Immature natural killer cell (primary cell): ENCODE results near the gene TMEM167A. TPM values are rescaled to one million over a fixed set of nuclear protein-coding genes. Genes with fewer than 3 reads are reported as not detected.
A peak's percentile ranks its signal among the peaks of the same experiment; 100 is the strongest.

Experiments
- DNase-seq, 3 donors: peaks; one replicate each; pipeline ENCODE4 v3.0.0; 2022; ENCODE audit warnings: mixed read lengths in 1 of 3
- H3K27ac Mint-ChIP-seq, 6 donors: one replicate each; pipeline ENCODE4 v1.8.0; 2020; ENCODE audit warnings: mixed read lengths in 6 of 6, mild to moderate bottlenecking in 5 of 6, inconsistent platforms in 4 of 6, moderate library complexity in 3 of 6
- H3K27me3 Mint-ChIP-seq, 3 donors: one replicate each; pipeline ENCODE4 v1.8.0; 2020 to 2021; ENCODE audit warnings: low read depth in 3 of 3, mild to moderate bottlenecking in 3 of 3, mixed read lengths in 3 of 3, moderate library complexity in 3 of 3, inconsistent platforms in 1 of 3
- H3K36me3 Mint-ChIP-seq, 3 donors: one replicate each; pipeline ENCODE4 v1.8.0; 2020; ENCODE audit warnings: mixed read lengths in 3 of 3, inconsistent platforms in 2 of 3, mild to moderate bottlenecking in 2 of 3
- H3K4me1 Mint-ChIP-seq, 2 donors: one replicate each; pipeline ENCODE4 v1.8.0; 2020; ENCODE audit warnings: inconsistent platforms in 2 of 2, mild to moderate bottlenecking in 2 of 2, mixed read lengths in 2 of 2, moderate library complexity in 1 of 2
- H3K4me3 Mint-ChIP-seq, 5 donors: one replicate each; pipeline ENCODE4 v1.8.0; 2020; ENCODE audit warnings: mild to moderate bottlenecking in 5 of 5, mixed read lengths in 5 of 5, inconsistent platforms in 3 of 5, moderate library complexity in 3 of 5
- H3K9me3 Mint-ChIP-seq, 6 donors: one replicate each; pipeline ENCODE4 v1.8.0; 2020; ENCODE audit warnings: mild to moderate bottlenecking in 6 of 6, mixed read lengths in 6 of 6, inconsistent platforms in 4 of 6, moderate library complexity in 3 of 6
- polyA plus RNA-seq, 3 donors: library from polyadenylated mRNA; unstranded; fragments of 300-500 nt; fragmentation: Illumina TruSeq; gene quantifications; one replicate each; pipeline ENCODE4 v1.2.3, GENCODE V29; 2021

TMEM167A gene
- polyA plus RNA-seq, 3 donors from 2014 or later = 55.9 to 99.1 (median 67.2) TPM

GRCh38 chr5:83099001-83099400, 21.8 kb upstream of the TMEM167A start:
- DNase-seq = no peak
- Mint-ChIP-seq H3K4me3 (no peak overlapping the region), H3K9me3 (peaks cover 2 to 7% (median 5%) of the 10 kb centered on the region in 6 donors), H3K36me3 (peaks cover 0 to 14% (median 4%) of the 10 kb centered on the region in 3 donors), H3K4me1 (peaks cover 4% of the 10 kb centered on the region in 2 donors), H3K27ac (no peak overlapping the region), H3K27me3 (no peaks in the 10 kb centered on the region)

DNA sequence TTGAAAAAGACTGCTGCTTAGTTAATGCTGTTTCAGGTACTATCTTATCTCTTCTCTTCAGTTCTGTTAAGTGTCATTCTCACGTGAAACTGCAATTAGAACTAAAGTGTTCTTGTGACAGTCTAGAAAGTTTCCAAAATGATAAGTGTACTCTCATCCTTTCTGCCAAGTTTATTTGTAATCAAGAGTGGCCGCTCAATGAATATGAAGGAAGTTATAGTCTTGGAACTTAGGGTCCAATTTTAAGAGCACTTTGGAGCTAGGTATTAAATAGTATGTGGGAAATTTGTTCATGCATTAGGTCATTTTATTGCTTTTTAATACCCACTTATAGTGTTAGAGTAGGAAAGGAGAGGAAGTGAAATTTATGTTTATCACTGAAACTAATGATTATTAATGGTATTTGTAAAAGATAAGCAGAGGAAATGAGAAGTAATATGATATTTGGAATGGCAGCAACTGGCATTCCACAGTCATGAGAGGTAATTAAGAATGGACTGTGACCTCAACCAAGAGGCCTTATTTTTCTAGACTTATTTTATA, 20.6 kb upstream of the TMEM167A start:
- H3K27me3 Mint-ChIP-seq = no peaks in the 10 kb centered on the region
- no peak for DNase-seq
- H3K4me1 Mint-ChIP-seq = peaks cover 7 to 17% of the 10 kb centered on the region in 2 donors
- no peak overlapping the region for H3K4me3 Mint-ChIP-seq
- peaks cover 5 to 22% (median 16%) of the 10 kb centered on the region in 3 donors for H3K36me3 Mint-ChIP-seq
- H3K9me3 Mint-ChIP-seq = peaks cover 7 to 18% (median 15%) of the 10 kb centered on the region in 6 donors
- no peak overlapping the region for H3K27ac Mint-ChIP-seq

- Mint-ChIP-seq H3K4me1 (peaks cover 16 to 26% of the 10 kb centered on the region in 2 donors), H3K27ac (no peak overlapping the region), H3K4me3 (no peak overlapping the region), H3K27me3 (no peaks in the 10 kb centered on the region), H3K36me3 (peaks cover 5 to 22% (median 16%) of the 10 kb centered on the region in 3 donors), H3K9me3 (peaks cover 7 to 21% (median 16%) of the 10 kb centered on the region in 6 donors)
- no peak for DNase-seq
Observed at GRCh38 chr5:83096660-83097339, 19.6 kb upstream of the TMEM167A start.

DNA sequence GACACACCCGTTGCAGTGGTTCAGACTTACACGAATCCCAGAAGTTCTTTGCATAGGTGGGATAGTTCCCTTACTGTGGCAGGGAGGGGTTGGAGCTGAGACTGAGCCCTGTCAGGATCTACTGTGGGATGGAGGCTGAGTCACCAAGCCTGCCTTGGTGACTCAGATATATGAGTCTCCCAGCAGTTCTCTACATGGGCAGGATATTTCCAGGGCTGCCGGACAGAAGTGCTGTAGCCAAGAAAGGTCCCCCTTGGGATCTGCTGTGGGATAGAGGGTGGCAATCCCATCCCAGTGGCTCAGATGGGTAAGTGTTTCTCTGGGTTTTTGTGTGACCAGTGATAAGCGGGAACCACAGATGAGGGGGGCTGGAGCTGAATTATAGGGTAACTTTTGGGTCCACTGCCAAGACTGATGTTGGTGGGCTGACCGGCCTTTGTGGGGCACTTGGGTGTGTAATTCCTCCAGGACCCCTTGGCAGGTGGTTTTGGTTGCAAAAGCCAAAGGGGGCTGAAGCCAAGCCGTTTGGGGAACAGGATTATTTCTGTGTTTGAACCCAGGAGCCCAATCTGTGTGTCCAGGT, 18.9 kb upstream of the TMEM167A start:
- no peak for DNase-seq
- Mint-ChIP-seq H3K27ac (no peak overlapping the region), H3K4me3 (no peak overlapping the region), H3K27me3 (no peaks in the 10 kb centered on the region), H3K9me3 (peaks cover 7 to 21% (median 16%) of the 10 kb centered on the region in 6 donors), H3K36me3 (peaks cover 5 to 22% (median 16%) of the 10 kb centered on the region in 3 donors), H3K4me1 (peaks cover 17 to 29% of the 10 kb centered on the region in 2 donors)

DNA sequence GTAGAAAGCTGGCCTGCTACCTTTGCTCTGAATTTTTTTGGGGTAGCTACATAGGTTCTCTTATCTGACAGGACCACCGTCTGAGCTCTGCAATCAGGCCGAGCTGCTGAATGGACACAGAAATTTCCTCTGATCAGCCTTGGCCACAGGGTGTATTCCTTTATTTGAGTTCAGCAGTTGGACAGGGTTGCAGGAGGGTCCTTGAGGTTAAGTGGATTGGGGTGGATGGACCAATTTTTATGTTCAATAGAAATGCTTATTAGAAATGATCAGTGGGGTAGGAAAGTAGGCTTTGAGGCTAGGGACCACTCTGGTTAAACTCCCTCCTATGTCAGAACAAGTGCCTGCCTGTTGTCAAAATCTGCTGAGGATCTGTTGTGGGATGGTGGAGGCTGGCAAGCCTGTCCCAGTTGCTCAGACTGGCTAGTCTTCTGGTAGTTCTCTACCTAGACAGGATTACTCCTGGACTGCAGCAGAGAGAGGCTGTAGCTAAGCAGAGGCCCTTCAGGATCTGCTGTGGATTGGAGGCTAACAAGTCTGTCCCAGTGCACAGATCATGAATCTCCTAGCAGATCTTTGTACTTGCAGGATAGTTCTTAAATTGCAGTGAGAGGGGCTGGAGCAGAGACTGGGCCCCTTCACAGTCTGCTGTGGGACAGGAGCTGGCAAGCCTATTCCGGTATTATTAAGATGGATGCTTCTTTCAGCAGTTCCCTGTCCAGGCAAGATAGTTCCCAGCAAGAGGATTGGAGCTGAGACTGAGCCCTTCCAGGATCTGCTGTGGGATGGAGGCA, 18.2 kb upstream of the TMEM167A start:
- no peaks in the 10 kb centered on the region for H3K27me3 Mint-ChIP-seq
- no peak overlapping the region for H3K4me3 Mint-ChIP-seq
- peaks cover 5 to 22% (median 16%) of the 10 kb centered on the region in 3 donors for H3K36me3 Mint-ChIP-seq
- H3K27ac Mint-ChIP-seq = peak overlapping the region in 1 of 6 donors; percentile 50
- H3K9me3 Mint-ChIP-seq = peaks cover 7 to 21% (median 16%) of the 10 kb centered on the region in 6 donors
- peaks cover 17 to 29% of the 10 kb centered on the region in 2 donors for H3K4me1 Mint-ChIP-seq
- DNase-seq = no peak

DNA sequence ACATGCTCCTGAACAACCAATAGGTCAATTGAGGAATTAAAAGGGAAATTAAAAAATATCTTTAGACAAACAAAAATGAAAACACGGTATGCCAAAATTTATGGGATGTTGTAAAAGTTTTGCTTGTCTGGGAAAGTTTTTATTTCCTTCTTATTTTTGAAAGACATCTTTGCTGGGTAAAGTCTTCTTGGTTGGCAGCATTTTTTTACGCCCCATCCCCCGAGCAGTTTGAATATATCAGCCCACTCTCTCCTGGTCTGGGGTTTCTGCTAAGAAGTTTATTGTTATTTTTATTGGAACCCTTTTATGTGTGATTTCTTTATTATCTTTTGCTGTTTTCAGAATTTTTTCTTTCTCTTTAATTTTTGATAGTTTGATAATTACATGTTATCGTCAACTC, 16.5 kb upstream of the TMEM167A start:
- Mint-ChIP-seq H3K27ac (no peak overlapping the region), H3K4me3 (peak overlapping the region in 1 of 5 donors; percentile 23), H3K27me3 (no peaks in the 10 kb centered on the region), H3K4me1 (peaks cover 17 to 29% of the 10 kb centered on the region in 2 donors), H3K9me3 (peaks cover 7 to 21% (median 16%) of the 10 kb centered on the region in 6 donors), H3K36me3 (peaks cover 5 to 22% (median 16%) of the 10 kb centered on the region in 3 donors)
- DNase-seq = no peak

GRCh38 chr5:83092619-83093018, 15.4 kb upstream of the TMEM167A start:
- DNase-seq = no peak
- no peaks in the 10 kb centered on the region for H3K27me3 Mint-ChIP-seq

DNA sequence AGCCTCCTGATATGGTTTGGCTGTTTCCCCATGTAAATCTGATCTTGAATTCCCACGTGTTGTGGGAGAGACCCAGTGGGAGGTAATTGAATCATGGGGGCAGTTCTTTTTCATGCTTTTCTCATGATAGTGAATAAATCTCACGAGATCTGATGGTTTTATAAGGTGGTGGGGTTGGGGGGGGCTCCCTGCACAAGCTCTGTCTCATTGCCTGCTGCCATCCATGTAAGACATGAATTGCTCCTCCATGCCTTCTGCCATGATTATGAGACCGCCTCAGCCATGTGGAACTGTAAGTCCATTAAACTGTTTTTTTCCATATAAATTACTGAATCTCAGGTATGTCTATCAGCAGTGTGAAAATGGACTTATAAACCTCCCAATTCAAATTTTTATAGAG, 13.0 kb upstream of the TMEM167A start:
- peaks cover 5 to 20% (median 16%) of the 10 kb centered on the region in 3 donors for H3K36me3 Mint-ChIP-seq
- H3K27ac Mint-ChIP-seq = no peak overlapping the region
- H3K27me3 Mint-ChIP-seq = no peaks in the 10 kb centered on the region
- DNase-seq = no peak
- peaks cover 3 to 21% (median 16%) of the 10 kb centered on the region in 6 donors for H3K9me3 Mint-ChIP-seq
- peaks cover 14 to 29% of the 10 kb centered on the region in 2 donors for H3K4me1 Mint-ChIP-seq
- no peak overlapping the region for H3K4me3 Mint-ChIP-seq

More at GRCh38 chr5:83092619-83093018, 15.4 kb upstream of the TMEM167A start:
- Mint-ChIP-seq H3K4me1 (peaks cover 17 to 29% of the 10 kb centered on the region in 2 donors), H3K36me3 (peaks cover 5 to 22% (median 16%) of the 10 kb centered on the region in 3 donors), H3K27ac (peak overlapping the region in 4 of 6 donors; percentile 6 to 83 (median 68)), H3K9me3 (peaks cover 7 to 21% (median 16%) of the 10 kb centered on the region in 6 donors), H3K4me3 (peak overlapping the region in 4 of 5 donors; percentile 1 to 49 (median 39))

- no peak overlapping the region for H3K4me3 Mint-ChIP-seq
- H3K36me3 Mint-ChIP-seq = peaks cover 0 to 14% (median 0%) of the 10 kb centered on the region in 3 donors
- no peaks in the 10 kb centered on the region for H3K9me3 Mint-ChIP-seq
- H3K4me1 Mint-ChIP-seq = no peaks in the 10 kb centered on the region
- no peaks in the 10 kb centered on the region for H3K27me3 Mint-ChIP-seq
- no peak for DNase-seq
- H3K27ac Mint-ChIP-seq = no peak overlapping the region
Observed at GRCh38 chr5:83085106-83085505, 7.9 kb upstream of the TMEM167A start.

GRCh38 chr5:83084336-83084735, 7.1 kb upstream of the TMEM167A start:
- Mint-ChIP-seq H3K27me3 (no peaks in the 10 kb centered on the region), H3K36me3 (peaks cover 0 to 14% (median 0%) of the 10 kb centered on the region in 3 donors), H3K27ac (no peak overlapping the region), H3K4me3 (no peak overlapping the region), H3K9me3 (no peaks in the 10 kb centered on the region), H3K4me1 (no peaks in the 10 kb centered on the region)
- no peak for DNase-seq

DNA sequence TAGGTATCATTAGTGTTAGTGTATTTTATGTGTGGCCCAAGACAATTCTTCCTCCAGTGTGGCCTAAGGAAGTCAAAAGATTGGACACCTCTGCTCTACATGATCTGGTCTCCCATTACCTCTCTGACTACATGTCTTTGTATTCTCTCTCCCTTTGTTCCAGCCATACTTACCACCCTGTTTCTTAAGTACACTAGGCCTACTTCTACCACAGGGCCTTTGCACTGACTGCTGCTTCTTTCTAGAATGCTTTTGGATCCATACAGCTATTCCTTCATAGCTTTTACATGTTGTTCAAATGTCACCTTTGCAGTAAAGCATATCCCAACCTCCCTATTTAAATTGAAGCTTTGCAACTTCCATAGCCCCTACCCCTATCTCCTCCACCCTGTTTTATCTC, 5.6 kb upstream of the TMEM167A start:
- no peak for DNase-seq
- Mint-ChIP-seq H3K4me1 (peaks cover 9 to 11% of the 10 kb centered on the region in 2 donors), H3K4me3 (no peak overlapping the region), H3K27ac (no peak overlapping the region), H3K27me3 (no peaks in the 10 kb centered on the region), H3K36me3 (peaks cover 0 to 14% (median 0%) of the 10 kb centered on the region in 3 donors), H3K9me3 (no peaks in the 10 kb centered on the region)

- DNase-seq = no peak
- H3K36me3 Mint-ChIP-seq = peaks cover 0 to 5% (median 2%) of the 10 kb centered on the region in 3 donors
- H3K9me3 Mint-ChIP-seq = no peaks in the 10 kb centered on the region
- H3K4me1 Mint-ChIP-seq = peaks cover 54 to 61% of the 10 kb centered on the region in 2 donors
- H3K27ac Mint-ChIP-seq = peak overlapping the region; percentile 97 to 99 (median 98)
- peak overlapping the region; percentile 94 to 100 (median 98) for H3K4me3 Mint-ChIP-seq
- peaks cover 1 to 7% (median 5%) of the 10 kb centered on the region in 3 donors for H3K27me3 Mint-ChIP-seq
Observed at GRCh38 chr5:83077662-83078261, 568 bp upstream of the TMEM167A start.

GRCh38 chr5:83072966-83073365, 4.2 kb downstream of the TMEM167A start:
- Mint-ChIP-seq H3K4me1 (peaks cover 82 to 99% of the 10 kb centered on the region in 2 donors), H3K4me3 (peak overlapping the region in 1 of 5 donors; percentile 46), H3K27ac (peak overlapping the region in 1 of 6 donors; percentile 36), H3K9me3 (no peaks in the 10 kb centered on the region), H3K36me3 (peaks cover 0 to 5% (median 0%) of the 10 kb centered on the region in 3 donors), H3K27me3 (peaks cover 1 to 7% (median 5%) of the 10 kb centered on the region in 3 donors)
- no peak for DNase-seq
